ENCODE measurements around the gene SGPP2. TPM values are rescaled to one million over a fixed set of nuclear protein-coding genes. Genes with fewer than 3 reads are reported as not detected.

Gene SGPP2
- polyA plus RNA-seq, 2 of the 4 experiments (the other 2 are of a cell fraction) = 0.10 to 0.26 TPM

- FAIRE-seq = no peak
- POLR2A ChIA-PET = no interaction called here
- DNase-seq (ENCODE audit: low read depth in 1 of 2, low spot score in 1 of 2) = no peak
These were observed 2.7 kb upstream of the SGPP2 start for GRCh38 chr2:222421626-222422025.

GRCh38 chr2:222423186-222423585 lies 1.2 kb upstream of the SGPP2 start:
- ChIA-PET CTCF (no interaction called here), POLR2A (no interaction called here)
- FAIRE-seq (no peak), DNase-seq (ENCODE audit: low read depth in 1 of 2, low spot score in 1 of 2) (no peak), ATAC-seq (no peak)
- no peak overlapping the region for H3K4me2 ChIP-seq
- no peaks in the 10 kb centered on the region for H3K9me3 ChIP-seq
- H3K4me1 ChIP-seq = peaks cover 5% of the 10 kb centered on the region; the same call in 1 of the 3 replicates
- 89% methylated on average over 3 of the region's 3 CpGs for WGBS (ENCODE audit: missing lambda C conversion rate)
- no peak overlapping the region for H3K4me3 ChIP-seq
- TF ChIP-seq RNF2 (IDR thresholded peaks at IDR 0.05; ENCODE audit: borderline replicate concordance, low read depth) (no peak), MAX (IDR thresholded peaks at IDR 0.05) (no peak), POLR2AphosphoS2 (conservative IDR thresholded peaks at IDR 0.05; ENCODE audit: low read length) (no peak), MAZ (IDR thresholded peaks at IDR 0.05; ENCODE audit: borderline replicate concordance, low read depth, low read length) (no peak), HEYL (CRISPR knock-in tag; IDR thresholded peaks at IDR 0.05) (no peak), POLR2A (IDR thresholded peaks at IDR 0.05; ENCODE audit: low read length) (no peak), RAD21 (conservative IDR thresholded peaks at IDR 0.05 in 1 of 2, IDR thresholded peaks at IDR 0.05 in 1 of 2) (no peak), CHD4 (IDR thresholded peaks at IDR 0.05; ENCODE audit: borderline replicate concordance) (no peak), RFX5 (IDR thresholded peaks at IDR 0.05) (no peak), NPAS2 (CRISPR knock-in tag; IDR thresholded peaks at IDR 0.05; ENCODE audit: borderline replicate concordance) (no peak), HOXA7 (CRISPR knock-in tag; IDR thresholded peaks at IDR 0.05) (no peak), REST (IDR thresholded peaks at IDR 0.05) (no peak), E2F6 (IDR thresholded peaks at IDR 0.05; ENCODE audit: borderline replicate concordance, low read depth) (no peak), EP300 (IDR thresholded peaks at IDR 0.05) (no peak), ESRRA (IDR thresholded peaks at IDR 0.05; ENCODE audit: borderline replicate concordance, low read length) (no peak)
- no peak overlapping the region for H3K27ac ChIP-seq

More at GRCh38 chr2:222421626-222422025, 2.7 kb upstream of the SGPP2 start:
- Histone ChIP-seq H3K9me3 (no peaks in the 10 kb centered on the region), H3K4me1 (no peaks in the 10 kb centered on the region), H3K4me3 (no peak overlapping the region), H3K4me2 (no peak overlapping the region), H3K27ac (no peak overlapping the region)
- TF ChIP-seq KDM5A (IDR thresholded peaks at IDR 0.05) (no peak), REST (IDR thresholded peaks at IDR 0.05) (no peak), USF2 (IDR thresholded peaks at IDR 0.05) (no peak), ELK1 (IDR thresholded peaks at IDR 0.05; ENCODE audit: low read depth, low read length) (no peak)
- ATAC-seq = no peak
- WGBS (ENCODE audit: missing lambda C conversion rate) = 12% methylated on average over 1 of the region's 1 CpG
- CTCF ChIA-PET = interaction anchor here (0.5 kb wide), 1 partner anchor 47 kb away, joined by 3 read pairs; no protein-coding TSS in a partner anchor

Data from A549 (cell line).